ENCODE measurements around the gene ZSWIM6.

DNA sequence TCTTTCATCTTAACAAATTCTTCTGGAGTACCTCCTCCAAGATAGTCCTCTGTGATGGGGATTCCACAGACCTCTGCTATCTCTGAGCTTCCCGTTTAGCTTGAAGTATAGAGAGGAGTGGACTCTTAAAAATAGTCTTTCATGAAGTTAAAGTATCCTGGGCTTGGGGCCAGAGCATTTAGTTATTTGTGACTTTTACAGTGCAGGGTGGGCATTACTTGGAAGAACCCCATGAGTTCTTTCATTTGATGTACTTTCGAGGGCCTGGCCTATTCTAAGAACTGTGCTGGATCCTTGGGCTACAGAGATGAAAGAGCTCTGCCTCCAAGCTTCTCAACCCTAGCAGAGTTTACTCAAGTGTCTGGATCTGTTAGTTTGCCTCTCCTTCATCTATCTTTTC lies 131.5 kb downstream of the ZSWIM6 start:
- TF ChIP-seq, protein P1, sequence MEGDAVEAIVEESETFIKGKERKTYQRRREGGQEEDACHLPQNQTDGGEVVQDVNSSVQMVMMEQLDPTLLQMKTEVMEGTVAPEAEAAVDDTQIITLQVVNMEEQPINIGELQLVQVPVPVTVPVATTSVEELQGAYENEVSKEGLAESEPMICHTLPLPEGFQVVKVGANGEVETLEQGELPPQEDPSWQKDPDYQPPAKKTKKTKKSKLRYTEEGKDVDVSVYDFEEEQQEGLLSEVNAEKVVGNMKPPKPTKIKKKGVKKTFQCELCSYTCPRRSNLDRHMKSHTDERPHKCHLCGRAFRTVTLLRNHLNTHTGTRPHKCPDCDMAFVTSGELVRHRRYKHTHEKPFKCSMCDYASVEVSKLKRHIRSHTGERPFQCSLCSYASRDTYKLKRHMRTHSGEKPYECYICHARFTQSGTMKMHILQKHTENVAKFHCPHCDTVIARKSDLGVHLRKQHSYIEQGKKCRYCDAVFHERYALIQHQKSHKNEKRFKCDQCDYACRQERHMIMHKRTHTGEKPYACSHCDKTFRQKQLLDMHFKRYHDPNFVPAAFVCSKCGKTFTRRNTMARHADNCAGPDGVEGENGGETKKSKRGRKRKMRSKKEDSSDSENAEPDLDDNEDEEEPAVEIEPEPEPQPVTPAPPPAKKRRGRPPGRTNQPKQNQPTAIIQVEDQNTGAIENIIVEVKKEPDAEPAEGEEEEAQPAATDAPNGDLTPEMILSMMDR (conservative IDR thresholded peaks at IDR 0.05; ENCODE audit: low read length), result no peak
- TF ChIP-seq EZH2phosphoT487 (IDR thresholded peaks at IDR 0.05; ENCODE audit: borderline replicate concordance, low read depth, low read length), result no peak
